HEK293T (cell line): ENCODE measurements around the gene SYNPO2.

Experiments
- CTCF ChIA-PET: fragments of 350-600 bp; formaldehyde crosslinking; extraction: SDS; loops from one replicate; lab custom pipeline; 2021; ENCODE audit warnings: antibody characterized with exemption, inconsistent platforms; lab: Yijun Ruan, JAX
- POLR2A ChIA-PET: fragments of 350-600 bp; formaldehyde crosslinking; extraction: SDS; loops from one replicate; lab custom pipeline; 2020; ENCODE audit warnings: antibody characterized with exemption, inconsistent platforms; lab: Yijun Ruan, JAX
- DNase-seq: peaks from one replicate; pipeline ENCODE4 v3.0.0; 2012; ENCODE audit warnings: mixed read lengths; ENCODE audit errors: extremely low spot score
- ARNT ChIP-seq: fragments of 450-650 bp; IDR thresholded peaks from 2 replicates; pipeline ENCODE4 v1.6.1; 2017; ENCODE audit warnings: mild to moderate bottlenecking
- BHLHE40 ChIP-seq: fragments of 450-650 bp; IDR thresholded peaks from 2 replicates; pipeline ENCODE4 v1.6.1; 2016; ENCODE audit warnings: mild to moderate bottlenecking, moderate library complexity, borderline replicate concordance
- CTBP1 ChIP-seq: fragments of 450-650 bp; IDR thresholded peaks from 2 replicates; pipeline ENCODE4 v1.6.1; 2016; ENCODE audit warnings: borderline replicate concordance
- ELF4 ChIP-seq: fragments of 450-650 bp; IDR thresholded peaks from 2 replicates; pipeline ENCODE4 v1.6.1; 2017; ENCODE audit warnings: antibody characterized with exemption
- FOXA1 ChIP-seq: fragments of 450-650 bp; IDR thresholded peaks from 2 replicates; pipeline ENCODE4 v1.6.1; 2016; ENCODE audit warnings: mild to moderate bottlenecking
- FOXK2 ChIP-seq: fragments of 450-650 bp; IDR thresholded peaks from 2 replicates; pipeline ENCODE4 v1.6.1; 2016; ENCODE audit warnings: mild to moderate bottlenecking
- FOXM1 ChIP-seq: fragments of 450-650 bp; IDR thresholded peaks from 2 replicates; pipeline ENCODE4 v1.6.1; 2017; ENCODE audit warnings: mild to moderate bottlenecking, borderline replicate concordance
- HDGF ChIP-seq: fragments of 450-650 bp; IDR thresholded peaks from 2 replicates; pipeline ENCODE4 v1.6.1; 2017; ENCODE audit warnings: antibody characterized with exemption, borderline replicate concordance
- L3MBTL2 ChIP-seq: fragments of 450-650 bp; conservative IDR thresholded peaks from 2 replicates; pipeline ENCODE4 v1.6.1; 2016; ENCODE audit warnings: mild to moderate bottlenecking
- LEF1 ChIP-seq: fragments of 450-650 bp; IDR thresholded peaks from 2 replicates; pipeline ENCODE4 v1.6.1; 2017; ENCODE audit warnings: mild to moderate bottlenecking, borderline replicate concordance
- NFRKB ChIP-seq: fragments of 450-650 bp; IDR thresholded peaks from 2 replicates; pipeline ENCODE4 v1.6.1; 2016; ENCODE audit warnings: mild to moderate bottlenecking, moderate library complexity
- SP1 ChIP-seq: fragments of 450-650 bp; IDR thresholded peaks from 2 replicates; pipeline ENCODE4 v1.6.1; 2017
- SUZ12 ChIP-seq: fragments of 450-650 bp; IDR thresholded peaks from 2 replicates; pipeline ENCODE4 v1.6.1; 2016; ENCODE audit warnings: mild to moderate bottlenecking
- TARDBP ChIP-seq: fragments of 450-650 bp; IDR thresholded peaks from 2 replicates; pipeline ENCODE4 v1.6.1; 2016
- ZNF384 ChIP-seq: fragments of 450-650 bp; IDR thresholded peaks from 2 replicates; pipeline ENCODE4 v1.6.1; 2016
- TF ChIP-seq, protein P1 (sequence below): fragments of 450-650 bp; IDR thresholded peaks from 2 replicates; pipeline ENCODE4 v1.6.1; 2016

SYNPO2 gene

DNA sequence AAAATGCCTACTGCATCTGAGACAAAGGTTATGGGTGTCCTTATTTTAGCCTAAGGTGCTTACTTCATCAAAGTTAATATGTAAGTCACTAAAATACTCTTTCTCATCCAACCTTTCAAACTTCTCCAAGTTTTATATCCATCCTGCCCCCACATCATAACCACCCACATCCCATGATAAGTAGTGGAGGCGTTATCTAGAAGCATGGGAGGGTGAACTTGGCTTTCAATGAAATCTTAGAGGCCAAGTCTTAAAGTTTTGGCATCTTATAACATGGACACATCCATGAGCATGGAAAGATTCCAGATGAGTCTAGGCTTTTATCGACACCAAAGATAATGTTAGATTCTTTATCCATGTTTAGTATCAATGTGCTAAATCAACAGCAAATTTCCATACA is 29.9 kb upstream of the SYNPO2 start:
- POLR2A ChIA-PET = no interaction called here
- CTCF ChIA-PET = no interaction called here
- no peak for DNase-seq

DNA sequence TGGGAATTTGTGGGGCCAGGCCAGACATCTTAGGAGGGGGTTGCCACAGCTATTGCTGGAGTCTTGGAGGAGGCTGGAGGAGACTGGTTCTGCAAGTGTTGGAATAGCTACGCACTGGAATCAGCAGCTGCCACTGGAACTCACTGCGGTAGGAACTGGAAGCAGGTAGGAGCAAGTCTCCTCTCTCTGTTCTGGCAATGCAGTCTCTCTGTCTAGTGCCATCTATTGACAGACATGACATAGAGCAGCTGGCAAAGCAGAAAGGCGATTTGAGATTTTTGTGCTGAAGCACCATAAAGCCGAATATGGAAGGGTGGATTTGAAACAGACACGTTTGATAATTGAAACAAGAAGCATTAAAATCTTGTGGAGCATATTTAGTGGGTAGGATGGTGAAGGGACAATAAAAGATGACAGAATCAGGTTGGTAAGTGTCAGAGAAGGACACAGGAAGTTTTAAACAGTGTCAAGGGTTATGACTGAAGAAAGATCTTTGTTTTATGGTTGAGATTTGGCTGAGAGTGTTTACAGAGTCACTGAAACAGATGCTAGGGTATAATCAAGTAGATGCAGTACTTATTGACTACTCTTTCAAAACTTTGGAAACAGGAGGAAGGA is 23.5 kb upstream of the SYNPO2 start:
- peak; percentile 77 for DNase-seq
- POLR2A ChIA-PET = no interaction called here
- TF ChIP-seq, protein P1, sequence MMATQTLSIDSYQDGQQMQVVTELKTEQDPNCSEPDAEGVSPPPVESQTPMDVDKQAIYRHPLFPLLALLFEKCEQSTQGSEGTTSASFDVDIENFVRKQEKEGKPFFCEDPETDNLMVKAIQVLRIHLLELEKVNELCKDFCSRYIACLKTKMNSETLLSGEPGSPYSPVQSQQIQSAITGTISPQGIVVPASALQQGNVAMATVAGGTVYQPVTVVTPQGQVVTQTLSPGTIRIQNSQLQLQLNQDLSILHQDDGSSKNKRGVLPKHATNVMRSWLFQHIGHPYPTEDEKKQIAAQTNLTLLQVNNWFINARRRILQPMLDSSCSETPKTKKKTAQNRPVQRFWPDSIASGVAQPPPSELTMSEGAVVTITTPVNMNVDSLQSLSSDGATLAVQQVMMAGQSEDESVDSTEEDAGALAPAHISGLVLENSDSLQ = peak; percentile 46; the same call in 1 of the 2 replicates
- TF ChIP-seq BHLHE40 (no peak), FOXM1 (no peak)
- CTCF ChIA-PET = interaction anchor here (0.6 to 1.4 kb wide), 6 partner anchors 21 to 453 kb away, joined by 3 to 5 read pairs (median 3); no protein-coding TSS in a partner anchor

More for the DNA sequence above, 29.9 kb upstream of the SYNPO2 start:
- TF ChIP-seq CTBP1 = no peak
- TF ChIP-seq HDGF = no peak
- TF ChIP-seq SP1 = no peak
- no peak for TF ChIP-seq TARDBP
- no peak for TF ChIP-seq SUZ12
- TF ChIP-seq L3MBTL2 = no peak
- TF ChIP-seq FOXK2 = no peak
- TF ChIP-seq LEF1 = no peak
- TF ChIP-seq, protein P1 = no peak
- no peak for TF ChIP-seq BHLHE40
- no peak for TF ChIP-seq NFRKB
- TF ChIP-seq FOXM1 = no peak
- no peak for TF ChIP-seq ELF4
- TF ChIP-seq FOXA1 = no peak
- TF ChIP-seq ARNT = no peak

DNA sequence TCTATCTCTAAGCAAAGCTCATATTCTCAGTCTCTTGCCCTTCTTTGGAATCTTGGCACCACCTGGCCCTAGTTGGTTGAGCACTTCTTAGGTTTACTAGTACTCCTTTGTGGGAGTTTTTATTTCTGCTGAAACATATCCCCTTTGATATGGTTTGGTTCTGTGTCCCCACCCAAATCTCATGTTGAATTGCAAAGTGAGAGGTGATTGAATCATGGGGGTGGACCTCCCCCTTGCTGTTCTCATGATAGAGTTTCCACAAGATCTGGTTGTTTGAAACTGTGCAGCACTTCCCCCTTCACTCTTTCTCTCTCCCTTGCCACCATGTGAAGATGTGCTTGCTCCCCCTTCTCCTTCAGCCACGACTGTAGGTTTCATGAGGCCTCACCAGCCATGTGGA is 22.2 kb upstream of the SYNPO2 start:
- TF ChIP-seq LEF1 = no peak
- POLR2A ChIA-PET = no interaction called here
- DNase-seq = no peak
- CTCF ChIA-PET = no interaction called here

DNA sequence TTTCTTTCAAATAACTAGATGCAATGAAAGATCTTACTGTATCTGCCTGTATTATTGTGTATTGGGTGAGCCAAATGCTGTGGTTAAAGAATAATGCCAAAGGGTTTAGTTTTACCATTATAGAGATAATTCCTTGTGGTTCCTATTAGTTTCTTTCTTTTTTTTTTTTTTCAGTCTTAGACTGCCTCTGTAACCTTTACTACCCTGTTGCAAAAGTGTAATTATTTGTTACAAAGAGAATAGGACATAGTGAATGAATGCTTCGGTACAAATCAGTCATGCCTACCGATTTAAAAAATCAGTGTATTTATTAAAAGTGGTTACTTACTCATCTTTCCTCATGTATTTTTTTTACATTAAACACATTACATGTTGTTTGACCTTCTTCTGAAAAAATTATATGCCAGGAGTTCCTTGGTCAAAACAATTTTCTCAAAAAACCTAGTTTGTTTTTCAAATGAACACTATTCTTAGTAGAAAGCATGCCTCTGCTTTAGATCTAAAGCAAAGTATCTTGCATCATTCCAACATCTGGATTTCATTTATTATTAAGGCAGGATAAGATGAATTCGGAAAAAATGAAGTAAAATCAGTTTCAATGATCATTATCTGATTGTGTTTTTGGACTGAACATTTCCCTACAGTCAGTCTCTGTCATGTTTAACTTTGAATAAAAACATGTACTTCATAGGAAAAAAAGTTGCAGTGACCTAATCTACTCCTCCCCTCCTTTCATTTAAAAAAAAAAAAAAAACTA is 21.2 kb upstream of the SYNPO2 start:
- TF ChIP-seq FOXK2 = no peak
- no peak for TF ChIP-seq LEF1
- no peak for TF ChIP-seq FOXA1
- TF ChIP-seq NFRKB = no peak
- no peak for TF ChIP-seq TARDBP
- TF ChIP-seq, protein P1 = no peak
- no peak for TF ChIP-seq ELF4
- TF ChIP-seq ARNT = no peak
- POLR2A ChIA-PET = no interaction called here
- CTCF ChIA-PET = no interaction called here
- no peak for DNase-seq

DNA sequence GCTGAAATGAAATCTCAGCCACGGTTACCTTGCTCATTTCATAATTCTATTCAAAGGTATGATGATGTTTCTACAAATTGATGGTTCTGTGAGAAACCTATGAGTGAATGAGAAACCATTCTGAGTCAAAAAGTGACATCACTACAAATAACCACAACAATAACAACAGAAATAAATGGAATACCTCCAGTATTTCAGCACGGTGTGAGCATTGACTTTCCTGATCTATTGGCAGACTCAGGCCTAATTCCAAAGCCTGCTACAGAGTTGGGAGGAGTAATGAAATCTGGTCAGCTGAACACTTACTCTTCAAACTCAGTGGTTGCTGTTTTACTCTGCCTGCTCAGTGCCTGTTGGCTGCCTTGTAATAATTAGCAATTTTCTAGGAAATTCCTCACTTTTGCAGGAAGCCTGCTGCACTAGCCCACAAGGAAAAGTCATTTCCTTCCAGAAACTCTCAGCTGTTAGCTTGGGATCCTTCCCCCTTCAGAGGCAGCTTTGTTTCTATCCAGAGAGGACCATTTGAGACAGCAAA is 18.8 kb upstream of the SYNPO2 start:
- TF ChIP-seq BHLHE40 (no peak), TARDBP (no peak), HDGF (no peak), FOXK2 (no peak), LEF1 (no peak), CTBP1 (no peak), SP1 (no peak), L3MBTL2 (no peak), FOXM1 (no peak), ZNF384 (no peak), ARNT (no peak), NFRKB (no peak), FOXA1 (no peak), SUZ12 (no peak), ELF4 (no peak)
- TF ChIP-seq, protein P1 = no peak
- POLR2A ChIA-PET = no interaction called here
- no peak for DNase-seq
- CTCF ChIA-PET = no interaction called here

DNA sequence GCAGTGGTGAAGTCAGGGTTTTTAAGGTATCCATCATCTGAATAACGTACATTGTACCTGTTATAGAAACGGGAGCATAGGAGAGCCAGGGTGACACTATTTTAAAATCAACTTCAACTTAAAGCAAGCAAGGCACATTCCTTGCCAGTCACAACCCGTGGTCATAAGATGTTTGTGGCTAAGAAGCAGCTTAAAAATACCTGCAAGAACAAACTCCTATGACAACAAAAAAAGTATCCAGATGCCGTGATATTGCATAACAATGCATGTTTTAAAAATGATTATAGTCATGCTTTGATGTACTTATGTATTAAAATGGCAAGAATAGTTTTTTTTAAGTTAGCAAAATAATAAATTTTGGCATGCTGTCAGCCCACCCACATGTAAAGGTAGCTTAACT is 16.5 kb upstream of the SYNPO2 start:
- POLR2A ChIA-PET = no interaction called here
- CTCF ChIA-PET = no interaction called here
- TF ChIP-seq, protein P1 = no peak
- no peak for DNase-seq
